Esophagus squamous epithelium (tissue), 5 donors: ENCODE data around the gene NDUFAF7. TPM values are rescaled to one million over a fixed set of nuclear protein-coding genes. Genes with fewer than 3 reads are reported as not detected.
A peak's percentile ranks its signal among the peaks of the same experiment; 100 is the strongest.
"Not testable (repeated sequence)": the region's sequence is repeated elsewhere in the genome, so short reads cannot be mapped to it uniquely, and the experiment has no call there.

Experiments
- DNase-seq: peaks from one replicate; lab custom pipeline; 2025; lab: John Stamatoyannopoulos, UW
- H3K27ac ChIP-seq, 4 donors: fragments of 200-600 bp; sonication (generic); one replicate each; pipeline ENCODE4 v1.5.1; 2016 to 2019; ENCODE audit warnings: mild to moderate bottlenecking in 1 of 4
- H3K27me3 ChIP-seq, 4 donors: fragments of 200-600 bp; sonication (generic); 1 replicate in 3 of 4; 2 replicates in 1 of 4; pipeline versions ENCODE4 v1.5.1 to v1.6.0; 2017 to 2021; ENCODE audit warnings: antibody characterized with exemption in 1 of 4
- H3K36me3 ChIP-seq, 3 donors: fragments of 200-600 bp; sonication (generic); one replicate each; pipeline ENCODE4 v1.5.1; 2016 to 2019
- H3K4me1 ChIP-seq, 3 donors: fragments of 200-600 bp; sonication (generic); one replicate each; pipeline ENCODE4 v1.5.1; 2017 to 2019
- H3K4me3 ChIP-seq, 4 donors: fragments of 200-600 bp; sonication (generic); 1 replicate in 3 of 4; 2 replicates in 1 of 4; pipeline ENCODE4 v1.5.1; 2016 to 2019; ENCODE audit warnings: mild to moderate bottlenecking in 2 of 4, moderate library complexity in 1 of 4
- H3K9me3 ChIP-seq, 3 donors: fragments of 200-600 bp; sonication (generic); one replicate each; pipeline ENCODE4 v1.5.1; 2016 to 2019
- CTCF ChIP-seq, 6 experiments: fragments of 450-650 bp in 4 of 6; fragments of 200-600 bp in 2 of 6; sonication (generic) in 2 of 6; IDR thresholded peaks; one replicate each; pipeline ENCODE4 v1.5.1; 2016 to 2019; ENCODE audit warnings: antibody characterized with exemption in 6 of 6, mild to moderate bottlenecking in 4 of 6, moderate library complexity in 4 of 6
- POLR2A ChIP-seq, 4 donors: fragments of 450-650 bp; IDR thresholded peaks; one replicate each; pipeline ENCODE4 v1.6.1; 2017; ENCODE audit warnings: antibody characterized with exemption in 4 of 4, mild to moderate bottlenecking in 4 of 4, moderate library complexity in 3 of 4
- WGBS, 2 donors: methylation state at CpG; one replicate each; pipeline ENCODE4 v1.1.5; 2018; 5-methylcytosine and 5-hydroxymethylcytosine counted together
- intact Hi-C: fragments of 100-400 bp; cut with DNase I; formaldehyde crosslinking; loops from one replicate; pipeline ENCODE4 v1.15.0; 2022
- total RNA-seq, 4 donors: library from RNA; depleted of rRNA; stranded (reverse); fragments of >200 nt; gene quantifications; one replicate each; pipeline ENCODE4 v1.1.0, GENCODE V29; 2016
- donor health status: DM: yes; HTN: yes; CAD: no.

NDUFAF7 gene
- total RNA-seq, 4 donors from 2014 or later = 8.3 to 12.6 (median 8.9) TPM

GRCh38 chr2:37196320-37197195, 34.9 kb upstream of the NDUFAF7 start, which contains the start of gene CEBPZOS:
Gene CEBPZOS, plus strand, starts transcription at chr2:37196496. Its CDS starts 3,209 bp downstream, at chr2:37199705.
- H3K27ac ChIP-seq = peak within 1 kb of the TSS; percentile 92 to 95 (median 94)
- TF ChIP-seq POLR2A (IDR thresholded peaks at IDR 0.05) (peak in 3 of 4 donors; percentile 70 to 91 (median 71)), CTCF (IDR thresholded peaks at IDR 0.05) (no peak)
- intact Hi-C loops = no loop called here
- H3K4me1 ChIP-seq = peaks cover 0 to 32% (median 15%) of the 10 kb centered on the region in 3 donors
- WGBS, 2 donors = 0% methylated on average over 20 to 42 of the region's 72 CpGs
- H3K27me3 ChIP-seq = no peaks in the 10 kb centered on the region
- peak within 1 kb of the TSS; percentile 69 to 97 (median 88) for H3K4me3 ChIP-seq
- peak; percentile 43 for DNase-seq
- H3K9me3 ChIP-seq = no peaks in the 10 kb centered on the region
- H3K36me3 ChIP-seq = peaks cover 0 to 19% (median 7%) of the 10 kb centered on the region in 3 donors

GRCh38 chr2:37198681-37199065, 32.8 kb upstream of the NDUFAF7 start:
- Histone ChIP-seq H3K27me3 (no peaks in the 10 kb centered on the region), H3K9me3 (peaks cover 0 to 3% (median 0%) of the 10 kb centered on the region in 3 donors), H3K4me3 (no peak overlapping the region), H3K27ac (no peak overlapping the region), H3K36me3 (peaks cover 0 to 40% (median 16%) of the 10 kb centered on the region in 3 donors), H3K4me1 (peaks cover 0 to 32% (median 15%) of the 10 kb centered on the region in 3 donors)
- TF ChIP-seq POLR2A (IDR thresholded peaks at IDR 0.05) (no peak), CTCF (IDR thresholded peaks at IDR 0.05) (no peak)
- no peak for DNase-seq
- WGBS, 2 donors = 71 to 83% methylated on average over 6 to 8 of the region's 8 CpGs
- intact Hi-C loops = no loop called here

- Histone ChIP-seq H3K4me1 (peaks cover 0 to 26% (median 11%) of the 10 kb centered on the region in 3 donors), H3K27me3 (no peaks in the 10 kb centered on the region), H3K9me3 (peaks cover 0 to 4% (median 2%) of the 10 kb centered on the region in 3 donors), H3K36me3 (peaks cover 0 to 65% (median 21%) of the 10 kb centered on the region in 3 donors), H3K27ac (no peak overlapping the region), H3K4me3 (no peak overlapping the region)
- TF ChIP-seq POLR2A (IDR thresholded peaks at IDR 0.05) = no peak
- TF ChIP-seq CTCF (IDR thresholded peaks at IDR 0.05) = no peak
- WGBS, 2 donors = 67 to 100% methylated on average over 1 of the region's 1 CpG
- no peak for DNase-seq
- intact Hi-C loops = no loop called here
Observed at GRCh38 chr2:37201208-37201607, 30.2 kb upstream of the NDUFAF7 start.

- Histone ChIP-seq H3K36me3 (peaks cover 0 to 71% (median 21%) of the 10 kb centered on the region in 3 donors), H3K27ac (no peak overlapping the region), H3K4me1 (peaks cover 0 to 25% (median 11%) of the 10 kb centered on the region in 3 donors), H3K4me3 (no peak overlapping the region), H3K9me3 (peaks cover 0 to 6% (median 5%) of the 10 kb centered on the region in 3 donors), H3K27me3 (no peaks in the 10 kb centered on the region)
- intact Hi-C loops = no loop called here
- TF ChIP-seq POLR2A (IDR thresholded peaks at IDR 0.05) = no peak
- no peak for TF ChIP-seq CTCF (IDR thresholded peaks at IDR 0.05)
- 67 to 94% methylated on average over 1 of the region's 1 CpG for WGBS, 2 donors
- DNase-seq = no peak
Observed at GRCh38 chr2:37201766-37202165, 29.7 kb upstream of the NDUFAF7 start.

- Histone ChIP-seq H3K36me3 (peaks cover 0 to 90% (median 25%) of the 10 kb centered on the region in 3 donors), H3K27me3 (no peaks in the 10 kb centered on the region), H3K4me1 (peaks cover 0 to 6% (median 0%) of the 10 kb centered on the region in 3 donors), H3K27ac (no peak overlapping the region), H3K9me3 (peaks cover 0 to 19% (median 5%) of the 10 kb centered on the region in 3 donors), H3K4me3 (no peak overlapping the region)
- no peak for DNase-seq
- TF ChIP-seq CTCF (IDR thresholded peaks at IDR 0.05) = no peak
- TF ChIP-seq POLR2A (IDR thresholded peaks at IDR 0.05) = no peak
- intact Hi-C loops = no loop called here
- 88 to 98% methylated on average over 2 of the region's 2 CpGs for WGBS, 2 donors
Observed at GRCh38 chr2:37203708-37204107, 27.8 kb upstream of the NDUFAF7 start.

GRCh38 chr2:37205071-37205661, 26.3 kb upstream of the NDUFAF7 start:
- WGBS, 2 donors = 90 to 91% methylated on average over 8 of the region's 8 CpGs
- H3K27ac ChIP-seq, H3K4me1 ChIP-seq, H3K4me3 ChIP-seq, DNase-seq, H3K27me3 ChIP-seq, intact Hi-C loops: not testable (repeated sequence)
- Histone ChIP-seq H3K9me3 (peaks cover 0 to 26% (median 5%) of the 10 kb centered on the region in 3 donors), H3K36me3 (peaks cover 0 to 100% (median 33%) of the 10 kb centered on the region in 3 donors)
